Keratinocyte (primary cell): ENCODE data around the gene CLEC1B. TPM values are rescaled to one million over a fixed set of nuclear protein-coding genes. Genes with fewer than 3 reads are reported as not detected.
"Not testable (repeated sequence)": the region's sequence is repeated elsewhere in the genome, so short reads cannot be mapped to it uniquely, and the experiment has no call there.

Experiments used
- DNase-seq: peaks from one replicate; pipeline ENCODE4 v3.0.0-alpha.2; 2011; ENCODE audit warnings: low read depth, missing footprints, low spot score
- FAIRE-seq: peaks from 2 replicates; lab custom pipeline; 2011; peaks lifted over from hg19 to GRCh38; lab: Jason Lieb, UNC
- H2AFZ ChIP-seq: 2 replicates; pipeline ENCODE4 v1.6.0; 2012; ENCODE audit warnings: low read length, control low read depth, inconsistent platforms; ENCODE audit not compliant: control insufficient read depth
- H3K27ac ChIP-seq: 2 replicates; pipeline ENCODE4 v1.5.1; 2011; ENCODE audit warnings: low read length; ENCODE audit not compliant: control insufficient read depth, insufficient read depth
- H3K27me3 ChIP-seq: 3 replicates; pipeline ENCODE4 v1.6.0; 2011; ENCODE audit warnings: low read length; ENCODE audit not compliant: control insufficient read depth, insufficient read depth; ENCODE audit errors: extremely low read depth
- H3K36me3 ChIP-seq, 2 experiments: 2 replicates in 1 of 2; 3 replicates in 1 of 2; pipeline ENCODE4 v1.5.1; 2011; ENCODE audit warnings: low read length in 2 of 2, mild to moderate bottlenecking in 1 of 2; ENCODE audit not compliant: control insufficient read depth in 2 of 2, insufficient read depth in 2 of 2; ENCODE audit errors: extremely low read depth in 1 of 2
- H3K4me1 ChIP-seq: 3 replicates; pipeline ENCODE4 v1.5.1; 2011; ENCODE audit warnings: low read length; ENCODE audit not compliant: control insufficient read depth, insufficient read depth; ENCODE audit errors: extremely low read depth
- H3K4me2 ChIP-seq: 3 replicates; pipeline ENCODE4 v1.6.0; 2011; ENCODE audit warnings: low read depth, low read length; ENCODE audit not compliant: control insufficient read depth, insufficient read depth; ENCODE audit errors: extremely low read depth
- H3K4me3 ChIP-seq, 3 experiments: fragments of 200-600 bp in 1 of 3; sonication (generic) in 1 of 3; 2 replicates in 2 of 3; 3 replicates in 1 of 3; pipeline ENCODE4 v1.5.1; 2011 to 2016; ENCODE audit warnings: low read length in 3 of 3, mild to moderate bottlenecking in 3 of 3, control low read depth in 2 of 3, inconsistent platforms in 1 of 3, low read depth in 1 of 3, mixed read lengths in 1 of 3, mixed run types in 1 of 3, moderate library complexity in 1 of 3; ENCODE audit not compliant: control insufficient read depth in 2 of 3, insufficient read depth in 2 of 3; ENCODE audit errors: extremely low read depth in 1 of 3
- H3K79me2 ChIP-seq: 2 replicates; pipeline ENCODE4 v1.6.0; 2012; ENCODE audit warnings: low read length; ENCODE audit not compliant: control insufficient read depth, insufficient read depth
- H3K9ac ChIP-seq: 3 replicates; pipeline ENCODE4 v1.6.0; 2011; ENCODE audit warnings: low read length; ENCODE audit not compliant: control insufficient read depth, insufficient read depth; ENCODE audit errors: extremely low read depth
- H3K9me1 ChIP-seq: 3 replicates; pipeline ENCODE4 v1.6.0; 2011; ENCODE audit warnings: low read length; ENCODE audit not compliant: control insufficient read depth, insufficient read depth; ENCODE audit errors: extremely low read depth
- H3K9me3 ChIP-seq: 2 replicates; pipeline ENCODE4 v1.5.1; 2012; ENCODE audit warnings: low read depth, low read length; ENCODE audit not compliant: control insufficient read depth
- H4K20me1 ChIP-seq: 3 replicates; pipeline ENCODE4 v1.6.0; 2011; ENCODE audit warnings: low read length; ENCODE audit not compliant: control insufficient read depth, insufficient read depth; ENCODE audit errors: extremely low read depth
- EZH2 ChIP-seq: IDR thresholded peaks from one replicate; pipeline ENCODE4 v1.6.1; 2012; ENCODE audit warnings: inconsistent platforms, mild to moderate bottlenecking, low read length, moderate library complexity
- dilution Hi-C: fragments of 300-500 bp; cut with MboI; formaldehyde crosslinking; loops from one replicate; pipeline ENCODE4 v1.7.0; 2020; ENCODE audit warnings: low sequenced_read_pairs; ENCODE audit not compliant: extremely low pct_ligation_motif_present
- polyA plus RNA-seq, 5 experiments: library from polyadenylated mRNA; depleted of rRNA in 3 of 5; stranded (reverse) in 3 of 5; stranded (forward) in 1 of 5; unstranded in 1 of 5; fragments of >200 nt; gene quantifications; 1 replicate in 1 of 5; 2 replicates in 3 of 5; 3 replicates in 1 of 5; pipeline versions ENCODE4 v1.2.1 to v1.2.3, GENCODE V29; 2011 to 2012; ENCODE audit warnings: missing spikeins in 2 of 5, low read depth in 1 of 5, low replicate concordance in 1 of 5
- TF ChIP-seq, protein P1 (sequence below), 3 experiments: IDR thresholded peaks in 1 of 3; conservative IDR thresholded peaks in 1 of 3; optimal IDR thresholded peaks in 1 of 3; 2 replicates in 2 of 3; 3 replicates in 1 of 3; pipeline versions ENCODE3 to v1.5.1; 2011; ENCODE audit warnings: low read length in 3 of 3, mild to moderate bottlenecking in 3 of 3, moderate library complexity in 2 of 3, control low read depth in 1 of 3, inconsistent platforms in 1 of 3; ENCODE audit not compliant: insufficient read depth in 2 of 3; ENCODE audit errors: extremely low read depth in 1 of 3

The CLEC1B gene
- polyA plus RNA-seq, 1 donor (not counting 4 experiments of a cell fraction or from before 2014, with no cell fraction given) = not detected

DNA sequence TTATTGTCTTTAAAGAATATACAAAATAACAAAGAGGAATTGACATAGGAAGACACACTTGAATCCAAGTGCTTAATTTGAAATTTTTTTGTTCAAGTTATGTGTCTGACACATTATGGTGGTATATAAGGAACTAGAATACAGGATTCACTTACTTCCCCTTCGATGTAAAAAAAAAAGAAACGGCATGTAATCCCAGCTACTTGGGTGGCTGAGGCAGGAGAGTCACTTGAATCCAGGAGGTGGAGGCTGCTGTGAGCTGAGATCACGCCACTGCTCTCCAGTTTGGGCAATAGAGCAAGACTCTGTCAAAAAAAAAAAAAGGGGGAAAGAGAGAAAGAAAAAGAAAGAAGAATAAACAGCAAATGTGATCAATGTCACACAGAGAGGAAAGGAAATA lies 18.8 kb downstream of the CLEC1B start:
- H2AFZ ChIP-seq = no peak overlapping the region
- H3K36me3 ChIP-seq = no peaks in the 10 kb centered on the region
- TF ChIP-seq EZH2 = no peak
- TF ChIP-seq, protein P1, sequence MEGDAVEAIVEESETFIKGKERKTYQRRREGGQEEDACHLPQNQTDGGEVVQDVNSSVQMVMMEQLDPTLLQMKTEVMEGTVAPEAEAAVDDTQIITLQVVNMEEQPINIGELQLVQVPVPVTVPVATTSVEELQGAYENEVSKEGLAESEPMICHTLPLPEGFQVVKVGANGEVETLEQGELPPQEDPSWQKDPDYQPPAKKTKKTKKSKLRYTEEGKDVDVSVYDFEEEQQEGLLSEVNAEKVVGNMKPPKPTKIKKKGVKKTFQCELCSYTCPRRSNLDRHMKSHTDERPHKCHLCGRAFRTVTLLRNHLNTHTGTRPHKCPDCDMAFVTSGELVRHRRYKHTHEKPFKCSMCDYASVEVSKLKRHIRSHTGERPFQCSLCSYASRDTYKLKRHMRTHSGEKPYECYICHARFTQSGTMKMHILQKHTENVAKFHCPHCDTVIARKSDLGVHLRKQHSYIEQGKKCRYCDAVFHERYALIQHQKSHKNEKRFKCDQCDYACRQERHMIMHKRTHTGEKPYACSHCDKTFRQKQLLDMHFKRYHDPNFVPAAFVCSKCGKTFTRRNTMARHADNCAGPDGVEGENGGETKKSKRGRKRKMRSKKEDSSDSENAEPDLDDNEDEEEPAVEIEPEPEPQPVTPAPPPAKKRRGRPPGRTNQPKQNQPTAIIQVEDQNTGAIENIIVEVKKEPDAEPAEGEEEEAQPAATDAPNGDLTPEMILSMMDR (optimal IDR thresholded peaks at IDR 0.05 in 1 of 3, IDR thresholded peaks at IDR 0.05 in 1 of 3, conservative IDR thresholded peaks at IDR 0.05 in 1 of 3; ENCODE audit: extremely low read depth in 1 of 3, insufficient read depth in 2 of 3, low read length in 3 of 3) = no peak
- no peak overlapping the region for H3K9ac ChIP-seq
- no peaks in the 10 kb centered on the region for H3K79me2 ChIP-seq
- no peaks in the 10 kb centered on the region for H3K9me3 ChIP-seq
- no peak overlapping the region for H3K4me2 ChIP-seq
- H4K20me1 ChIP-seq = no peaks in the 10 kb centered on the region
- H3K4me1 ChIP-seq = no peaks in the 10 kb centered on the region
- no peak overlapping the region for H3K27ac ChIP-seq
- dilution Hi-C loops = no loop called here
- no peak overlapping the region for H3K4me3 ChIP-seq
- H3K27me3 ChIP-seq = no peaks in the 10 kb centered on the region
- no peaks in the 10 kb centered on the region for H3K9me1 ChIP-seq
- DNase-seq = no peak
- no peak for FAIRE-seq

DNA sequence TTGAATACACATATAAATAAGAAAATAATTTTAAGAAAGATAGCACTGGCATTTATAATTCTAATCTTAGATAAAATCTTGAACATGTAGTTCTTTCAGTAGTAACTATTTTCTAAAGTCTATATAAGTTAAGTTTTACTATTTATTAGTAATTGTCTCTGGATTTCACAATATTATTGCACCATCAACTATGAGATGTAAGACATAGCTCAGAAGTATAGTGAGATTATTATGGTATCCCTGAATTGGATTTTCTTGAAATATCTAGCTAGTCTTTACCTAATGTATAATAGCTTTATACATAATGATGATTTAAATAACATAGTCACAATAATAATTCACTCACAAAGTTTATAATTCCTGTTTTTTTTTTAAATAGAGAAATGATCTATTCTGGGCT lies 21.0 kb downstream of the CLEC1B start:
- Histone ChIP-seq H3K27ac (no peak overlapping the region), H3K27me3 (no peaks in the 10 kb centered on the region), H3K79me2 (no peaks in the 10 kb centered on the region), H3K9ac (no peak overlapping the region), H2AFZ (no peak overlapping the region), H3K4me2 (no peak overlapping the region), H3K4me3 (no peak overlapping the region), H3K36me3 (no peaks in the 10 kb centered on the region), H4K20me1 (no peaks in the 10 kb centered on the region), H3K9me1 (no peaks in the 10 kb centered on the region), H3K9me3 (no peaks in the 10 kb centered on the region), H3K4me1 (no peaks in the 10 kb centered on the region)
- DNase-seq = no peak
- TF ChIP-seq, protein P1 (optimal IDR thresholded peaks at IDR 0.05 in 1 of 3, IDR thresholded peaks at IDR 0.05 in 1 of 3, conservative IDR thresholded peaks at IDR 0.05 in 1 of 3; ENCODE audit: extremely low read depth in 1 of 3, insufficient read depth in 2 of 3, low read length in 3 of 3) = no peak
- no peak for TF ChIP-seq EZH2
- no peak for FAIRE-seq
- dilution Hi-C loops = no loop called here

GRCh38 chr12:9976626-9977025 lies 22.3 kb downstream of the CLEC1B start:
- DNase-seq, dilution Hi-C loops: not testable (repeated sequence)

More at GRCh38 chr12:9976626-9977025, 22.3 kb downstream of the CLEC1B start:
- not testable (repeated sequence) for H3K27me3 ChIP-seq, H3K79me2 ChIP-seq, H3K36me3 ChIP-seq, H3K4me2 ChIP-seq, H2AFZ ChIP-seq, H3K9me1 ChIP-seq, H3K27ac ChIP-seq, FAIRE-seq, H3K4me3 ChIP-seq, H3K4me1 ChIP-seq, H3K9me3 ChIP-seq, H3K9ac ChIP-seq, H4K20me1 ChIP-seq
